Smooth muscle cell (in vitro differentiated cells): Measurements from ENCODE around the gene EFHC1. TPM values are rescaled to one million over a fixed set of nuclear protein-coding genes. Genes with fewer than 3 reads are reported as not detected.

ENCODE experiments used
- DNase-seq: peaks from one replicate; lab custom pipeline; 2025; ENCODE audit not compliant: unreplicated experiment; lab: John Stamatoyannopoulos, UW
- H2AFZ ChIP-seq: fragments of 200-600 bp; sonication (generic); 2 replicates; pipeline ENCODE4 v1.6.0; 2016; ENCODE audit warnings: antibody characterized with exemption, low read depth, mild to moderate bottlenecking
- H3F3A ChIP-seq: fragments of 200-600 bp; sonication (generic); 2 replicates; pipeline ENCODE4 v1.6.0; 2017; ENCODE audit warnings: antibody characterized with exemption, low read depth
- H3K27ac ChIP-seq: fragments of 200-600 bp; sonication (generic); 2 replicates; pipeline ENCODE4 v1.5.1; 2016; ENCODE audit warnings: low read depth, mild to moderate bottlenecking
- H3K27me3 ChIP-seq: fragments of 200-600 bp; sonication (generic); 2 replicates; pipeline ENCODE4 v1.6.1; 2016; ENCODE audit warnings: low read depth, mild to moderate bottlenecking
- H3K36me3 ChIP-seq: fragments of 200-600 bp; sonication (generic); 2 replicates; pipeline ENCODE4 v1.5.1; 2016; ENCODE audit warnings: low read depth
- H3K4me1 ChIP-seq: fragments of 200-600 bp; sonication (generic); 2 replicates; pipeline ENCODE4 v1.5.1; 2016; ENCODE audit warnings: low read depth
- H3K4me2 ChIP-seq: fragments of 200-600 bp; sonication (generic); 2 replicates; pipeline ENCODE4 v1.6.0; 2016; ENCODE audit warnings: mild to moderate bottlenecking
- H3K4me3 ChIP-seq: fragments of 200-600 bp; sonication (generic); 2 replicates; pipeline ENCODE4 v1.5.1; 2016; ENCODE audit warnings: mild to moderate bottlenecking
- H3K79me2 ChIP-seq: fragments of 200-600 bp; sonication (generic); 2 replicates; pipeline ENCODE4 v1.6.0; 2016; ENCODE audit warnings: low read depth, mild to moderate bottlenecking
- H3K9ac ChIP-seq: fragments of 200-600 bp; sonication (generic); 2 replicates; pipeline ENCODE4 v1.6.0; 2016; ENCODE audit warnings: low read depth
- H3K9me3 ChIP-seq: fragments of 200-600 bp; sonication (generic); replicated peaks from 2 replicates; pipeline ENCODE4 v1.5.1; 2016; ENCODE audit warnings: low read depth
- H4K20me1 ChIP-seq: fragments of 200-600 bp; sonication (generic); 2 replicates; pipeline ENCODE4 v1.6.0; 2016; ENCODE audit warnings: low read depth
- WGBS: methylation state at CpG from one replicate; pipeline ENCODE4 v1.1.7; 2016; ENCODE audit warnings: low lambda C conversion rate; 5-methylcytosine and 5-hydroxymethylcytosine counted together
- polyA plus RNA-seq: library from polyadenylated mRNA; unstranded; fragments of >200 nt; fragmentation: Nextera tagmentation; extraction: Ambion mirVana; gene quantifications from 2 replicates; pipeline ENCODE4 v1.2.1, GENCODE V29; 2016
- total RNA-seq: library from RNA; depleted of rRNA; stranded (reverse); fragments of >200 nt; gene quantifications from 2 replicates; pipeline ENCODE4 v1.2.3, GENCODE V29; 2014
- TF ChIP-seq, protein P1 (sequence below): fragments of 200-600 bp; sonication (generic); IDR thresholded peaks from 2 replicates; pipeline ENCODE4 v1.5.1; 2017; ENCODE audit warnings: borderline replicate concordance, mild to moderate bottlenecking, antibody characterized with exemption; ENCODE audit not compliant: insufficient read depth, poor library complexity, severe bottlenecking

EFHC1 gene
- total and polyA plus RNA-seq, 2 experiments from 2014 or later, result 11.0 to 25.9 TPM

DNA sequence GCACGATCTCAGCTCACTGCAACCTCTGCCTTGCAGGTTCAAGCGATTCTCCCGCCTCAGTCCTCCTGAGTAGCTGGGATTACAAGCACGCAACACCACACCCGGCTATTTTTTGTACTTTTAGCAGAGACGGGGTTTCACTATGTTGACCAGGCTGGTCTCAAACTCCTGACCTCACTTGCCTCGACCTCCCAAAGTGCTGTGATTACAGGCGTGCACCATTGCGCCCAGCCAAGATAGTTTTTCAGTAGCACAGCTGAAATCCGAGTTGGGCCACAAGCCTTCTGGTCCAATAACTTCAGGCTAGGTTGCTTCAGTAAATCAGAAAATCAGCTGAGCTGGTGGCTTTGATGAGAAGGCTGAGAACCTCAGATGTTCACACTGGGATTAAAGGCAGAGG lies 91.0 kb downstream of the EFHC1 start:
- Histone ChIP-seq H3K36me3 (no peaks in the 10 kb centered on the region), H3K79me2 (no peaks in the 10 kb centered on the region), H3K27me3 (no peaks in the 10 kb centered on the region), H3K9ac (peak overlapping the region; percentile 82), H3K4me1 (peaks cover 21% of the 10 kb centered on the region), H3K27ac (peak overlapping the region; percentile 99), H2AFZ (no peak overlapping the region), H3K4me3 (no peak overlapping the region), H3K9me3 (no peaks in the 10 kb centered on the region), H3F3A (peaks cover 29% of the 10 kb centered on the region), H4K20me1 (no peaks in the 10 kb centered on the region), H3K4me2 (peak overlapping the region; percentile 71)
- WGBS, result 93% methylated on average over 10 of the region's 10 CpGs
- TF ChIP-seq, protein P1, sequence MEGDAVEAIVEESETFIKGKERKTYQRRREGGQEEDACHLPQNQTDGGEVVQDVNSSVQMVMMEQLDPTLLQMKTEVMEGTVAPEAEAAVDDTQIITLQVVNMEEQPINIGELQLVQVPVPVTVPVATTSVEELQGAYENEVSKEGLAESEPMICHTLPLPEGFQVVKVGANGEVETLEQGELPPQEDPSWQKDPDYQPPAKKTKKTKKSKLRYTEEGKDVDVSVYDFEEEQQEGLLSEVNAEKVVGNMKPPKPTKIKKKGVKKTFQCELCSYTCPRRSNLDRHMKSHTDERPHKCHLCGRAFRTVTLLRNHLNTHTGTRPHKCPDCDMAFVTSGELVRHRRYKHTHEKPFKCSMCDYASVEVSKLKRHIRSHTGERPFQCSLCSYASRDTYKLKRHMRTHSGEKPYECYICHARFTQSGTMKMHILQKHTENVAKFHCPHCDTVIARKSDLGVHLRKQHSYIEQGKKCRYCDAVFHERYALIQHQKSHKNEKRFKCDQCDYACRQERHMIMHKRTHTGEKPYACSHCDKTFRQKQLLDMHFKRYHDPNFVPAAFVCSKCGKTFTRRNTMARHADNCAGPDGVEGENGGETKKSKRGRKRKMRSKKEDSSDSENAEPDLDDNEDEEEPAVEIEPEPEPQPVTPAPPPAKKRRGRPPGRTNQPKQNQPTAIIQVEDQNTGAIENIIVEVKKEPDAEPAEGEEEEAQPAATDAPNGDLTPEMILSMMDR, result no peak
- DNase-seq, result no peak

DNA sequence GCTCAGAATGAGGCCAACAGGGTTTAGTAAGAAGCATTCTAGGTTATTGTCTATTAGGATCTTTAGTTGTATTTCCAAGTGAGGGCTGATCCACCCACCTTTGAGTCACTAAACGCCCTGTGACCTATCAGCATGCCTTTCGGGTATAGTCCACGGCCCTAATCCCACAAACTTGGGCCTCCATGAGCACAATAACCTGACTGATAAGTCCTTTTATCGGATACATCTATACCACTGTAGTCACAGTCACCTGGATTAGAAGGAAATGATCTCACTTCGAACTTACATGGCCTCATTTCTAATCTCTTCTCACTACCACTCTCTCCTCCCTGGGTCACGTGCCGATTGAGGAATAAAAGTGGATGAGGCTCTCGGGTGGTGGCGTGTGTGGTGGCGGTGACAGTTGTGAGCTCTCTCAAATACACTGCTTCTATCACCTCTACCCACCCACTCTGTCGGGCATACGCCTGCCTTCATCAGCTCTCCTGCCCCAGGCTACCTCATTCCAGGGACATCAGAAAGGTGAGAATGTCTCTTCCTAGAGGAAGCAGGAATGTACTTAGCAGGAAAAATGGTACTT lies 91.5 kb downstream of the EFHC1 start:
- peaks cover 29% of the 10 kb centered on the region for H3F3A ChIP-seq
- no peaks in the 10 kb centered on the region for H4K20me1 ChIP-seq
- H3K79me2 ChIP-seq, result no peaks in the 10 kb centered on the region
- no peaks in the 10 kb centered on the region for H3K9me3 ChIP-seq
- 34% methylated on average over 12 of the region's 12 CpGs for WGBS
- no peaks in the 10 kb centered on the region for H3K27me3 ChIP-seq
- TF ChIP-seq, protein P1, result no peak
- no peak for DNase-seq
- peak overlapping the region; percentile 99 for H3K27ac ChIP-seq
- no peak overlapping the region for H3K4me3 ChIP-seq
- peak overlapping the region; percentile 82 for H3K9ac ChIP-seq
- peak overlapping the region; percentile 71 for H3K4me2 ChIP-seq
- peak overlapping the region; percentile 74 for H2AFZ ChIP-seq
- no peaks in the 10 kb centered on the region for H3K36me3 ChIP-seq
- peaks cover 21% of the 10 kb centered on the region for H3K4me1 ChIP-seq

DNA sequence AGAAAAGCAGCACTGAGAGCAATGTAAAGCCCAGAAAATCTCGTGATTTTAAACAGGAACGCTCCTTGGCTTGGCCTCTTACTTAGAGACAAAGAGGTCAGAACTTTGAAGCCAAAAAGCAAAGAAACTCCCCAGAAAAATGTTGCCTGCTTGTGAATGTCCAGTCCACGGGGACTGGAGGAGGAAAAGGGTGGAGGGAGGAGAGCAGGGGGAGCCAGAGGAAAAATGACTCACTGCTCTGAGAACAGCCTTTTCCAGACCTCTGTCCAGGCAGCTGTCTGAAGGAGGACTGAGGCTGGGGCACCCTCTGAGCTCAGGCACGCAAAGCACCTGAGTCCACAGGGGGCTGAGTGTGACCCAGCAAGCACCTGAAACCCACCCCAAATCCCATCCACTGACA lies 92.1 kb downstream of the EFHC1 start:
- Histone ChIP-seq H3K4me2 (peak overlapping the region; percentile 71), H3K4me1 (peaks cover 22% of the 10 kb centered on the region), H3K27ac (peak overlapping the region; percentile 99), H3K27me3 (no peaks in the 10 kb centered on the region), H3K9ac (peak overlapping the region; percentile 82), H4K20me1 (no peaks in the 10 kb centered on the region), H3F3A (peaks cover 29% of the 10 kb centered on the region), H3K36me3 (no peaks in the 10 kb centered on the region), H3K79me2 (peaks cover 4% of the 10 kb centered on the region), H2AFZ (peak overlapping the region; percentile 74), H3K9me3 (no peaks in the 10 kb centered on the region), H3K4me3 (no peak overlapping the region)
- DNase-seq, result no peak
- WGBS, result 13% methylated on average over 4 of the region's 4 CpGs
- TF ChIP-seq, protein P1, result no peak

DNA sequence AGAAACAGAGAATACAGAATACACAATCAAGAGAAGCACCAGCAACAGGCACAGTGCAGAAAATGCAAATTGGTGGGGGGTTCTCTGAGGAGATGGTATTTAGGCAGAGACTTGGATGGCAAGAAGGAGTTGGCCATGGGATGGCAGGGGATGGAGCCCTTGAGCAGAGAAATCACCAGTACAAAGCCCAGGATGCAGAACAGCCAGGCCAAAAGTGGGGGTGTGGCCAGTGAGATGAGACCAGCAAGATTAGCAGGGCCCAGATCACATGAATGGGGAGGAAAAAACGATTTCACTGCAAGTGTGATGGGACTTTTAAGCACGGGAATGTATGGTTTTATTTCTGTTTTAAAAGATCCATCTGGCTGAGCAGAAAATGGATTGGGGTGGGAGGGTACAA lies 93.3 kb downstream of the EFHC1 start:
- Histone ChIP-seq H2AFZ (no peak overlapping the region), H3K27ac (peak overlapping the region; percentile 99), H3K36me3 (no peaks in the 10 kb centered on the region), H3K27me3 (no peaks in the 10 kb centered on the region), H3K4me2 (no peak overlapping the region), H3K79me2 (peaks cover 4% of the 10 kb centered on the region), H3K9me3 (no peaks in the 10 kb centered on the region), H3F3A (peaks cover 35% of the 10 kb centered on the region), H3K4me1 (peaks cover 34% of the 10 kb centered on the region), H3K9ac (no peak overlapping the region), H4K20me1 (no peaks in the 10 kb centered on the region), H3K4me3 (no peak overlapping the region)
- 74% methylated on average over 2 of the region's 2 CpGs for WGBS
- TF ChIP-seq, protein P1, result no peak
- no peak for DNase-seq
